Fibroblast of villous mesenchyme (primary cell): Measurements from ENCODE around the gene GLIS2. TPM values are rescaled to one million over a fixed set of nuclear protein-coding genes. Genes with fewer than 3 reads are reported as not detected.

ENCODE experiments used
- DNase-seq: peaks from one replicate; pipeline ENCODE4 v3.0.0-alpha.2; 2010; ENCODE audit warnings: low read depth
- H3K4me3 ChIP-seq: 2 replicates; pipeline ENCODE4 v1.5.1; 2011; ENCODE audit warnings: low read depth, mild to moderate bottlenecking, low read length
- CTCF ChIP-seq: IDR thresholded peaks from 2 replicates; pipeline ENCODE4 v1.5.1; 2012; ENCODE audit warnings: low read depth, mild to moderate bottlenecking, low read length; ENCODE audit not compliant: insufficient read depth
- total RNA-seq: library from RNA; depleted of rRNA; stranded (reverse); fragments of >200 nt; gene quantifications from 2 replicates; pipeline ENCODE4 v1.2.3, GENCODE V29; 2012

Gene GLIS2
- total RNA-seq, 1 donor: 4.3 TPM

- no peak for TF ChIP-seq CTCF
- no peak overlapping the region for H3K4me3 ChIP-seq
- no peak for DNase-seq
Measured at GRCh38 chr16:4388271-4389021, 72.6 kb downstream of the GLIS2 start.

Other genes starting within 250 kb of the GLIS2 start
- 38.0 and 44.1 TPM in 2 replicates for gene ADCY9, start 199.6 kb upstream of the GLIS2 start, total RNA-seq
- under 0.01 and 0.43 TPM in 2 replicates for gene SRL, start 74.0 kb upstream of the GLIS2 start, total RNA-seq
- 4.7 and 7.7 TPM in 2 replicates for gene TFAP4, start 43.0 kb upstream of the GLIS2 start, total RNA-seq
- 19.9 and 23.5 TPM in 2 replicates for gene PAM16, start 35.3 kb downstream of the GLIS2 start, total RNA-seq
- gene VASN, start 55.8 kb downstream of the GLIS2 start, total RNA-seq: 133 and 180 TPM in 2 replicates
- gene CORO7, start 100.5 kb downstream of the GLIS2 start, total RNA-seq: 9.9 and 18.0 TPM in 2 replicates
- 36.4 and 50.1 TPM in 2 replicates for gene DNAJA3, start 109.8 kb downstream of the GLIS2 start, total RNA-seq
- 54.4 and 99.5 TPM in 2 replicates for gene NMRAL1, start 158.6 kb downstream of the GLIS2 start, total RNA-seq
- 52.5 and 57.9 TPM in 2 replicates for gene HMOX2, start 160.3 kb downstream of the GLIS2 start, total RNA-seq
- gene CDIP1, start 222.7 kb downstream of the GLIS2 start, total RNA-seq: 10.6 and 16.8 TPM in 2 replicates
- not detected in 2 replicates for gene C16orf96, start 240.3 kb downstream of the GLIS2 start, total RNA-seq